ENCODE data around the gene PLCB2. TPM values are rescaled to one million over a fixed set of nuclear protein-coding genes. Genes with fewer than 3 reads are reported as not detected.

The PLCB2 gene
- total and polyA plus RNA-seq, 2 experiments from 2014 or later = 9.5 to 13.8 TPM

- no peak for TF ChIP-seq ZNF462 (CRISPR knock-in tag; IDR thresholded peaks at IDR 0.05)
- no peak for TF ChIP-seq POLR2AphosphoS5 (IDR thresholded peaks at IDR 0.05; ENCODE audit: low read depth)
- TF ChIP-seq ETS1 (IDR thresholded peaks at IDR 0.05) = no peak
- no peak for TF ChIP-seq EZH2 (IDR thresholded peaks at IDR 0.05; ENCODE audit: low read depth, unreplicated experiment)
Measured at GRCh38 chr15:40253167-40253790, 54.5 kb downstream of the PLCB2 start (continued).

- peaks cover 47% of the 10 kb centered on the region for H3K27me3 ChIP-seq (ENCODE audit: insufficient read depth)
- H3F3A ChIP-seq (replicated peaks; ENCODE audit: low read depth) = peaks cover 13% of the 10 kb centered on the region; the same call in 1 of the 2 replicates
- Mint-ChIP-seq H3K4me1 (peaks cover 24% of the 10 kb centered on the region), H3K27ac (no peak overlapping the region), H3K9me3 (no peaks in the 10 kb centered on the region; the same call in 2 of the 3 replicates), H3K36me3 (ENCODE audit: low read depth) (no peaks in the 10 kb centered on the region; the same call in 2 of the 3 replicates), H3K4me3 (peak overlapping the region; percentile 80), H3K27me3 (ENCODE audit: insufficient read depth, low read depth, poor library complexity) (peaks cover 37% of the 10 kb centered on the region)
- H3K4me1 ChIP-seq (ENCODE audit: insufficient read depth) = no peaks in the 10 kb centered on the region; the same call in 1 of the 2 replicates
- H3K4me3 ChIP-seq = peak overlapping the region; percentile 77
- TF ChIP-seq CREB1 (CRISPR knock-in tag; IDR thresholded peaks at IDR 0.05; ENCODE audit: low read depth) = no peak
- peak; percentile 46 for TF ChIP-seq EZH2 (IDR thresholded peaks at IDR 0.05; ENCODE audit: low read depth, unreplicated experiment)
- no peak for TF ChIP-seq ZNF331 (CRISPR knock-in tag; IDR thresholded peaks at IDR 0.05; ENCODE audit: low read depth)
- TF ChIP-seq CTCF (conservative IDR thresholded peaks at IDR 0.05; ENCODE audit: low read depth in 2 of 2) = no peak
- TF ChIP-seq EZH2phosphoT487 (IDR thresholded peaks at IDR 0.05; ENCODE audit: unreplicated experiment) = peak; percentile 17
- no peaks in the 10 kb centered on the region for H3K36me3 ChIP-seq (ENCODE audit: insufficient read depth)
- DNase-seq (ENCODE audit: low spot score) (peak; percentile 84), ATAC-seq (peak; percentile 69)
- H3K27ac ChIP-seq (ENCODE audit: low read depth) = no peak overlapping the region
- H4K20me1 ChIP-seq (replicated peaks; ENCODE audit: insufficient read depth) = no peaks in the 10 kb centered on the region
- no peaks in the 10 kb centered on the region for H3K9me2 ChIP-seq (ENCODE audit: insufficient read depth)
- no peaks in the 10 kb centered on the region for H3K79me2 ChIP-seq (replicated peaks; ENCODE audit: insufficient read depth)
- peak overlapping the region; percentile 97 for H3K4me2 ChIP-seq
- H2AFZ ChIP-seq = peak overlapping the region; percentile 97
Measured at GRCh38 chr15:40252438-40253166, 55.1 kb downstream of the PLCB2 start.

All from GM23338 (cell line).